Measurements from ENCODE around the gene AACS. TPM values are rescaled to one million over a fixed set of nuclear protein-coding genes. Genes with fewer than 3 reads are reported as not detected.
"Not testable (repeated sequence)": the region's sequence is repeated elsewhere in the genome, so short reads cannot be mapped to it uniquely, and the experiment has no call there.

Gene AACS
- polyA plus RNA-seq, 3 donors, result 4.7 to 7.9 (median 5.1) TPM

DNA sequence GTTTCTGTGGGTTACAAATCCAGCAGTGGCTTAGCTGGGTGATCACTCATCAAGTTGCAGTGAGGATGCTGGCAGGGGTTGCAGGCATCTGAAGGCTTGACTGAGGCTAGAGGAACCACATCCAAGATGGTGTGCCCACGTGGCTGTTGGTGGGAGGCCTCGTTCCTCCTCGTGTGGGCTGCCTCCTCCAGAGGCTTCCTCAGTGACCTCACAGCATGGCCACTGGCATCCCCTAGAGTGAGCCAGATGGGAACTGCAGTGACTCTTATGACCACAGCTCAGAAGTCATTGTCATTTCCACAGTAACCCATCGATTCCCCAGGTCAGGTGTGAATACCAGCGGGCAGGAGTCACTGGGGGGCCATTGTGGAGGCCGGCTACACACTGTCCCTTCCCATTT, 17.8 kb downstream of the AACS start:
- Mint-ChIP-seq H3K9me3 (peaks cover 0 to 2% (median 0%) of the 10 kb centered on the region in 7 donors), H3K4me3 (no peak overlapping the region), H3K36me3 (peaks cover 42 to 45% of the 10 kb centered on the region in 2 donors), H3K27ac (no peak overlapping the region), H3K27me3 (ENCODE audit: low read depth in 3 of 3) (peaks cover 0 to 3% (median 1%) of the 10 kb centered on the region in 3 donors), H3K4me1 (peaks cover 8% of the 10 kb centered on the region)
- 59% methylated on average over 4 of the region's 6 CpGs for WGBS (ENCODE audit: insufficient coverage)
- TF ChIP-seq, protein P1, sequence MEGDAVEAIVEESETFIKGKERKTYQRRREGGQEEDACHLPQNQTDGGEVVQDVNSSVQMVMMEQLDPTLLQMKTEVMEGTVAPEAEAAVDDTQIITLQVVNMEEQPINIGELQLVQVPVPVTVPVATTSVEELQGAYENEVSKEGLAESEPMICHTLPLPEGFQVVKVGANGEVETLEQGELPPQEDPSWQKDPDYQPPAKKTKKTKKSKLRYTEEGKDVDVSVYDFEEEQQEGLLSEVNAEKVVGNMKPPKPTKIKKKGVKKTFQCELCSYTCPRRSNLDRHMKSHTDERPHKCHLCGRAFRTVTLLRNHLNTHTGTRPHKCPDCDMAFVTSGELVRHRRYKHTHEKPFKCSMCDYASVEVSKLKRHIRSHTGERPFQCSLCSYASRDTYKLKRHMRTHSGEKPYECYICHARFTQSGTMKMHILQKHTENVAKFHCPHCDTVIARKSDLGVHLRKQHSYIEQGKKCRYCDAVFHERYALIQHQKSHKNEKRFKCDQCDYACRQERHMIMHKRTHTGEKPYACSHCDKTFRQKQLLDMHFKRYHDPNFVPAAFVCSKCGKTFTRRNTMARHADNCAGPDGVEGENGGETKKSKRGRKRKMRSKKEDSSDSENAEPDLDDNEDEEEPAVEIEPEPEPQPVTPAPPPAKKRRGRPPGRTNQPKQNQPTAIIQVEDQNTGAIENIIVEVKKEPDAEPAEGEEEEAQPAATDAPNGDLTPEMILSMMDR (IDR thresholded peaks at IDR 0.05), result no peak
- Histone ChIP-seq H3K4me1 (ENCODE audit: control insufficient read depth in 1 of 2, insufficient read depth in 2 of 2, low read length in 2 of 2) (no peaks in the 10 kb centered on the region), H2AFZ (ENCODE audit: insufficient read depth, low read depth, low read length, poor library complexity, severe bottlenecking) (no peak overlapping the region), H3K4me3 (replicated peaks in 1 of 3; ENCODE audit: low read depth in 2 of 3, low read length in 3 of 3) (no peak overlapping the region), H3K27me3 (ENCODE audit: control insufficient read depth in 2 of 2, insufficient read depth in 2 of 2, low read length in 2 of 2) (no peaks in the 10 kb centered on the region), H3K4me2 (replicated peaks; ENCODE audit: extremely low read depth, low read length, poor library complexity, severe bottlenecking) (no peak overlapping the region), H3K9ac (ENCODE audit: insufficient read depth, low read length, poor library complexity, severe bottlenecking) (no peak overlapping the region), H3K79me2 (ENCODE audit: insufficient read depth, low read length) (no peaks in the 10 kb centered on the region), H3K36me3 (replicated peaks in 1 of 2; ENCODE audit: control insufficient read depth in 1 of 2, insufficient read depth in 2 of 2, low read length in 2 of 2) (peaks cover 4 to 29% of the 10 kb centered on the region in 2 donors), H4K20me1 (ENCODE audit: insufficient read depth, low read length) (no peaks in the 10 kb centered on the region), H3K27ac (ENCODE audit: low read depth in 1 of 2, low read length in 2 of 2) (no peak overlapping the region), H3K9me3 (replicated peaks in 1 of 2; ENCODE audit: control insufficient read depth in 1 of 2, insufficient read depth in 1 of 2, low read length in 2 of 2) (no peaks in the 10 kb centered on the region)
- DNase-seq, result no peak
- intact Hi-C loops (cut with micrococcal nuclease), result no loop called here

DNA sequence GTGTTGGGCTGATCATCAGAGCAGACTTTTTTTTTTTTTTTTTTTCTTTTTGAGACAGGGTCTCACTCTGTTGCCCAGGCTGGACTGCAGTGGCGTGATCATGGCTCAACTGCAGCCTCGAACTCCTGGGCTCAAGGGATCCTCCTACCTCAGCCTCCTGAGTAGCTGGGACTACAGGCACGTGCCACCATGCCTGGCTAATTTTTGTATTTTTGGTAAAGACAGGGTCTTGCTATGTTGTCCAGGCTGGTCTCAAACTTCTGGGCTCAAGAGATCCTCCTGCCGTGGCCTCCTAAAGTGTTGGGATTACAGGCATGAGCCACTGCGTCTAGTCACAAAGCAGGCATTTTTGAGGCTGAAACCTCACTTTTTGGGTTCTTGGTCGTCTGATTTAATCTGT, 23.0 kb downstream of the AACS start:
- H3K4me3 Mint-ChIP-seq; H3K4me1 ChIP-seq (ENCODE audit: control insufficient read depth in 1 of 2, insufficient read depth in 2 of 2, low read length in 2 of 2); H3K9me3 Mint-ChIP-seq; DNase-seq; H3K27me3 ChIP-seq (ENCODE audit: control insufficient read depth in 2 of 2, insufficient read depth in 2 of 2, low read length in 2 of 2); H2AFZ ChIP-seq (ENCODE audit: insufficient read depth, low read depth, low read length, poor library complexity, severe bottlenecking); H3K27ac ChIP-seq (ENCODE audit: low read depth in 1 of 2, low read length in 2 of 2); H3K27ac Mint-ChIP-seq; H3K79me2 ChIP-seq (ENCODE audit: insufficient read depth, low read length); H4K20me1 ChIP-seq (ENCODE audit: insufficient read depth, low read length); H3K4me3 ChIP-seq (replicated peaks in 1 of 3; ENCODE audit: low read depth in 2 of 3, low read length in 3 of 3); H3K4me1 Mint-ChIP-seq; H3K27me3 Mint-ChIP-seq (ENCODE audit: low read depth in 3 of 3); H3K9me3 ChIP-seq (replicated peaks in 1 of 2; ENCODE audit: control insufficient read depth in 1 of 2, insufficient read depth in 1 of 2, low read length in 2 of 2); H3K4me2 ChIP-seq (replicated peaks; ENCODE audit: extremely low read depth, low read length, poor library complexity, severe bottlenecking); intact Hi-C loops (cut with micrococcal nuclease); H3K9ac ChIP-seq (ENCODE audit: insufficient read depth, low read length, poor library complexity, severe bottlenecking): not testable (repeated sequence)
- H3K36me3 Mint-ChIP-seq, result peaks cover 33 to 34% of the 10 kb centered on the region in 2 donors
- 76% methylated on average over 5 of the region's 6 CpGs for WGBS (ENCODE audit: insufficient coverage)
- peaks cover 18 to 52% of the 10 kb centered on the region in 2 donors for H3K36me3 ChIP-seq (replicated peaks in 1 of 2; ENCODE audit: control insufficient read depth in 1 of 2, insufficient read depth in 2 of 2, low read length in 2 of 2)
